Neural cell (in vitro differentiated cells): ENCODE measurements around the gene PRR14.

Experiments used
- EZH2 ChIP-seq: fragments of 200-600, 300-800 bp; shearing (Covaris generic), sonication (generic); IDR thresholded peaks from 2 replicates; pipeline ENCODE4 v1.6.1; 2014; ENCODE audit warnings: antibody characterized with exemption, low read length, borderline replicate concordance, mild to moderate bottlenecking; ENCODE audit not compliant: insufficient read depth, poor library complexity, severe bottlenecking
- RAD21 ChIP-seq: fragments of 450-650 bp; conservative IDR thresholded peaks from 2 replicates; pipeline ENCODE4 v1.6.1; 2014; ENCODE audit warnings: antibody characterized with exemption, mild to moderate bottlenecking, moderate library complexity
- TF ChIP-seq, protein P1 (sequence below): fragments of 450-650 bp; IDR thresholded peaks from 2 replicates; pipeline ENCODE4 v1.5.1; 2014; ENCODE audit warnings: antibody characterized with exemption, mild to moderate bottlenecking, moderate library complexity; ENCODE audit not compliant: poor library complexity, severe bottlenecking

DNA sequence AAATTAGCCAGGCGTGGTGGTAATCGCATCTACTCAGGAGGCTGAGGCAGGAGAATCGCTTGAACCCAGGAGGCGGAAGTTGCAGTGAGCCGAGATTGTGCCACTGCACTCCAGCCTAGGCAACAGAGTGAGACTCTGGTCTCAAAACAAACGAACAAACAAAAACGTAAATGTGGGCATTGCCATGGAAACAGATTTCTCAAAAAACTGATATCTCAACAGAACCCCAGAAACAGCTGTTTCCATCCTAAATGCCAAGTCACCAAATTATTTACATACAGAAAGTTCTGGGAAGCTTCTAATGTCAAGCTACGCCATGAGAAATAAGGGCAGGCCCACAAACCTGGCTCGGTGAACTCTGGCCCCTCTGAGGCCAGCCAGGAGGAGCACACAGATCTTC is 24.5 kb upstream of the PRR14 start:
- TF ChIP-seq, protein P1, sequence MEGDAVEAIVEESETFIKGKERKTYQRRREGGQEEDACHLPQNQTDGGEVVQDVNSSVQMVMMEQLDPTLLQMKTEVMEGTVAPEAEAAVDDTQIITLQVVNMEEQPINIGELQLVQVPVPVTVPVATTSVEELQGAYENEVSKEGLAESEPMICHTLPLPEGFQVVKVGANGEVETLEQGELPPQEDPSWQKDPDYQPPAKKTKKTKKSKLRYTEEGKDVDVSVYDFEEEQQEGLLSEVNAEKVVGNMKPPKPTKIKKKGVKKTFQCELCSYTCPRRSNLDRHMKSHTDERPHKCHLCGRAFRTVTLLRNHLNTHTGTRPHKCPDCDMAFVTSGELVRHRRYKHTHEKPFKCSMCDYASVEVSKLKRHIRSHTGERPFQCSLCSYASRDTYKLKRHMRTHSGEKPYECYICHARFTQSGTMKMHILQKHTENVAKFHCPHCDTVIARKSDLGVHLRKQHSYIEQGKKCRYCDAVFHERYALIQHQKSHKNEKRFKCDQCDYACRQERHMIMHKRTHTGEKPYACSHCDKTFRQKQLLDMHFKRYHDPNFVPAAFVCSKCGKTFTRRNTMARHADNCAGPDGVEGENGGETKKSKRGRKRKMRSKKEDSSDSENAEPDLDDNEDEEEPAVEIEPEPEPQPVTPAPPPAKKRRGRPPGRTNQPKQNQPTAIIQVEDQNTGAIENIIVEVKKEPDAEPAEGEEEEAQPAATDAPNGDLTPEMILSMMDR, result no peak
- TF ChIP-seq EZH2 (no peak), RAD21 (no peak)
